Rectal smooth muscle tissue (tissue), 1 donor: Measurements from ENCODE around the gene SRGAP1.
A peak's percentile ranks its signal among the peaks of the same experiment; 100 is the strongest.
"Not testable (repeated sequence)": the region's sequence is repeated elsewhere in the genome, so short reads cannot be mapped to it uniquely, and the experiment has no call there.

Experiments
- H3K27ac ChIP-seq: one replicate; pipeline ENCODE4 v1.7.0; 2013; ENCODE audit warnings: low read depth, low read length, inconsistent platforms
- H3K27me3 ChIP-seq: one replicate; pipeline ENCODE4 v1.7.0; 2013; ENCODE audit warnings: low read length; ENCODE audit not compliant: control insufficient read depth, insufficient read depth
- H3K36me3 ChIP-seq: one replicate; pipeline ENCODE4 v1.7.0; 2013; ENCODE audit warnings: low read length; ENCODE audit not compliant: control insufficient read depth, insufficient read depth
- H3K4me1 ChIP-seq: one replicate; pipeline ENCODE4 v1.7.0; 2013; ENCODE audit warnings: low read length; ENCODE audit not compliant: control insufficient read depth, insufficient read depth
- H3K4me3 ChIP-seq: one replicate; pipeline ENCODE4 v1.7.0; 2013; ENCODE audit warnings: low read length
- H3K9ac ChIP-seq: one replicate; pipeline ENCODE4 v1.7.0; 2013; ENCODE audit warnings: low read length

SRGAP1 gene

GRCh38 chr12:64105026-64105425 is 260.5 kb downstream of the SRGAP1 start:
- Histone ChIP-seq H3K9ac (no peak overlapping the region), H3K4me3 (no peak overlapping the region), H3K27me3 (no peaks in the 10 kb centered on the region), H3K4me1 (peaks cover 7% of the 10 kb centered on the region), H3K36me3 (peaks cover 2% of the 10 kb centered on the region), H3K27ac (peak overlapping the region; percentile 51)

GRCh38 chr12:64107776-64108175 is 263.3 kb downstream of the SRGAP1 start:
- Histone ChIP-seq H3K4me1 (peaks cover 7% of the 10 kb centered on the region), H3K4me3 (no peak overlapping the region), H3K27ac (no peak overlapping the region), H3K36me3 (peaks cover 2% of the 10 kb centered on the region), H3K27me3 (no peaks in the 10 kb centered on the region), H3K9ac (no peak overlapping the region)

GRCh38 chr12:64109706-64110105 is 265.2 kb downstream of the SRGAP1 start:
- Histone ChIP-seq H3K4me3 (no peak overlapping the region), H3K9ac (no peak overlapping the region), H3K4me1 (no peaks in the 10 kb centered on the region), H3K27me3 (no peaks in the 10 kb centered on the region), H3K27ac (no peak overlapping the region), H3K36me3 (peaks cover 2% of the 10 kb centered on the region)

- no peak overlapping the region for H3K4me3 ChIP-seq
Observed at GRCh38 chr12:64110864-64111263, 266.4 kb downstream of the SRGAP1 start.

GRCh38 chr12:64116969-64117368 is 272.5 kb downstream of the SRGAP1 start:
- Histone ChIP-seq H3K27me3 (no peaks in the 10 kb centered on the region), H3K36me3 (no peaks in the 10 kb centered on the region), H3K9ac (no peak overlapping the region), H3K27ac (no peak overlapping the region), H3K4me1 (no peaks in the 10 kb centered on the region), H3K4me3 (no peak overlapping the region)

More at GRCh38 chr12:64110864-64111263, 266.4 kb downstream of the SRGAP1 start:
- peaks cover 2% of the 10 kb centered on the region for H3K36me3 ChIP-seq
- no peaks in the 10 kb centered on the region for H3K27me3 ChIP-seq
- no peaks in the 10 kb centered on the region for H3K4me1 ChIP-seq
- H3K27ac ChIP-seq, result no peak overlapping the region
- no peak overlapping the region for H3K9ac ChIP-seq

GRCh38 chr12:64120568-64120967 is 276.1 kb downstream of the SRGAP1 start:
- Histone ChIP-seq H3K4me3 (no peak overlapping the region), H3K9ac (no peak overlapping the region), H3K27ac (no peak overlapping the region), H3K27me3 (no peaks in the 10 kb centered on the region), H3K4me1 (no peaks in the 10 kb centered on the region), H3K36me3 (no peaks in the 10 kb centered on the region)

GRCh38 chr12:64121086-64121485 is 276.6 kb downstream of the SRGAP1 start:
- H3K36me3 ChIP-seq, H3K27ac ChIP-seq, H3K27me3 ChIP-seq, H3K4me1 ChIP-seq, H3K4me3 ChIP-seq, H3K9ac ChIP-seq: not testable (repeated sequence)

- H3K36me3 ChIP-seq, result no peaks in the 10 kb centered on the region
- no peaks in the 10 kb centered on the region for H3K27me3 ChIP-seq
- H3K9ac ChIP-seq, result no peak overlapping the region
- H3K27ac ChIP-seq, result no peak overlapping the region
- H3K4me1 ChIP-seq, result no peaks in the 10 kb centered on the region
- H3K4me3 ChIP-seq, result no peak overlapping the region
Observed at GRCh38 chr12:64122154-64122553, 277.7 kb downstream of the SRGAP1 start.

GRCh38 chr12:64122995-64123394 is 278.5 kb downstream of the SRGAP1 start:
- Histone ChIP-seq H3K9ac (no peak overlapping the region), H3K4me1 (no peaks in the 10 kb centered on the region), H3K27ac (no peak overlapping the region), H3K27me3 (no peaks in the 10 kb centered on the region), H3K4me3 (no peak overlapping the region), H3K36me3 (peaks cover 5% of the 10 kb centered on the region)

- Histone ChIP-seq H3K36me3 (peaks cover 5% of the 10 kb centered on the region), H3K4me1 (no peaks in the 10 kb centered on the region), H3K9ac (no peak overlapping the region), H3K27ac (no peak overlapping the region), H3K4me3 (no peak overlapping the region), H3K27me3 (no peaks in the 10 kb centered on the region)
Observed at GRCh38 chr12:64123448-64123847, 278.9 kb downstream of the SRGAP1 start.

GRCh38 chr12:64124511-64125197 is 280.2 kb downstream of the SRGAP1 start:
- Histone ChIP-seq H3K4me1 (no peaks in the 10 kb centered on the region), H3K27me3 (no peaks in the 10 kb centered on the region), H3K9ac (no peak overlapping the region), H3K4me3 (no peak overlapping the region), H3K27ac (no peak overlapping the region), H3K36me3 (peaks cover 5% of the 10 kb centered on the region)

- Histone ChIP-seq H3K27me3 (no peaks in the 10 kb centered on the region), H3K4me1 (no peaks in the 10 kb centered on the region), H3K4me3 (no peak overlapping the region), H3K27ac (no peak overlapping the region), H3K36me3 (peaks cover 9% of the 10 kb centered on the region), H3K9ac (no peak overlapping the region)
Observed at GRCh38 chr12:64125913-64126312, 281.4 kb downstream of the SRGAP1 start.

- H3K36me3 ChIP-seq, result peaks cover 12% of the 10 kb centered on the region
- no peak overlapping the region for H3K9ac ChIP-seq
- no peak overlapping the region for H3K27ac ChIP-seq
- H3K4me3 ChIP-seq, result no peak overlapping the region
- no peaks in the 10 kb centered on the region for H3K27me3 ChIP-seq
- H3K4me1 ChIP-seq, result no peaks in the 10 kb centered on the region
Observed at GRCh38 chr12:64127811-64128210, 283.3 kb downstream of the SRGAP1 start.
